Breast epithelium (tissue), 4 donors: Measurements from ENCODE around the gene HSP90B1. TPM values are rescaled to one million over a fixed set of nuclear protein-coding genes. Genes with fewer than 3 reads are reported as not detected.

Experiments used
- DNase-seq, 2 donors: peaks; one replicate each; pipeline ENCODE4 v3.0.0-alpha.2; 2019; ENCODE audit warnings: low spot score in 2 of 2
- H3K27ac ChIP-seq, 2 donors: fragments of 200-600 bp; sonication (generic) in 1 of 2; one replicate each; pipeline ENCODE4 v1.5.1; 2016 to 2019; ENCODE audit warnings: mild to moderate bottlenecking in 1 of 2
- H3K27me3 ChIP-seq, 2 donors: fragments of 200-600 bp; sonication (generic) in 1 of 2; one replicate each; pipeline versions ENCODE4 v1.5.1 to v1.6.0; 2017 to 2019; ENCODE audit warnings: control low read depth in 1 of 2, mild to moderate bottlenecking in 1 of 2
- H3K36me3 ChIP-seq: fragments of 200-600 bp; one replicate; pipeline ENCODE4 v1.5.1; 2019
- H3K4me1 ChIP-seq, 2 donors: fragments of 200-600 bp; sonication (generic); one replicate each; pipeline ENCODE4 v1.5.1; 2016 to 2019; ENCODE audit warnings: control low read depth in 1 of 2
- H3K4me3 ChIP-seq, 3 donors: fragments of 200-600 bp; sonication (generic); 1 replicate in 2 of 3; 2 replicates in 1 of 3; pipeline ENCODE4 v1.5.1; 2016 to 2019; ENCODE audit warnings: mild to moderate bottlenecking in 3 of 3, moderate library complexity in 2 of 3
- H3K9me3 ChIP-seq, 2 donors: fragments of 200-600 bp; sonication (generic) in 1 of 2; one replicate each; pipeline ENCODE4 v1.5.1; 2016 to 2019; ENCODE audit warnings: control low read depth in 1 of 2
- POLR2A ChIP-seq: fragments of 450-650 bp; IDR thresholded peaks from one replicate; pipeline ENCODE4 v1.6.1; 2016; ENCODE audit warnings: antibody characterized with exemption, mild to moderate bottlenecking, moderate library complexity
- POLR2AphosphoS5 ChIP-seq, 3 donors: sonication (generic); formaldehyde crosslinking; IDR thresholded peaks; one replicate each; pipeline ENCODE4 v1.6.1; 2017; ENCODE audit warnings: antibody characterized with exemption in 3 of 3
- intact Hi-C: fragments of 100-400 bp; cut with DNase I; formaldehyde crosslinking; loops from one replicate; pipeline ENCODE4 v1.15.1; 2023; ENCODE audit warnings: low total_unique reads
- total RNA-seq, 3 donors: library from RNA; depleted of rRNA; stranded (reverse); fragments of >200 nt; gene quantifications; one replicate each; pipeline ENCODE4 v1.1.0, GENCODE V29; 2016
- TF ChIP-seq, protein P1 (sequence below), 3 donors: fragments of 450-650 bp; IDR thresholded peaks; one replicate each; pipeline ENCODE4 v1.5.1; 2016 to 2017; ENCODE audit warnings: antibody characterized with exemption in 3 of 3, mild to moderate bottlenecking in 3 of 3, moderate library complexity in 3 of 3

The HSP90B1 gene
- total RNA-seq, 3 donors from 2014 or later: 341 to 456 (median 362) TPM

DNA sequence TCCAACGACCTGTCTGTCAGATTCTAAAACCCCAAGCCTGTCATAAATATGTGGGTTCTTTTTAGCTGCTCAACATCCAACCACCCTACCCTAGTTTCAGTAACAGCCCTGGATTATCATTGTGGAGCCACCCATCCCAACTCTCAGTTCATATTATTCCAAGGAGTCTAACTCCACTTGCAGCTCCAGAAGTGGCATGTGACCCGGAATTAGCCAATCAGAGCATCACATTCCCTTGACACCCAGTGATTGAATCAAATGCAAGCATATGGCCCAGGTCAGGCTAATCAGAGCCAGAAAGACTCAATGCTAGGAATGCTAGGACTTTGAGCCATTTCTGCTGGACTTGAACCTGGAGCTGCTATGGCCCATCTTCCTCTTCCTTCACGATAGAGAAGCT is 17.1 kb upstream of the HSP90B1 start:
- no peaks in the 10 kb centered on the region for H3K27me3 ChIP-seq
- no peak for DNase-seq
- H3K9me3 ChIP-seq: peaks cover 0 to 5% of the 10 kb centered on the region in 2 donors
- intact Hi-C loops: loop anchor here (10.0 kb wide), 1 partner anchor 1998 kb away; no protein-coding TSS in a partner anchor
- no peak overlapping the region for H3K4me3 ChIP-seq
- no peaks in the 10 kb centered on the region for H3K36me3 ChIP-seq
- no peak overlapping the region for H3K27ac ChIP-seq
- TF ChIP-seq POLR2A (no peak), POLR2AphosphoS5 (IDR thresholded peaks at IDR 0.05) (no peak)
- TF ChIP-seq, protein P1, sequence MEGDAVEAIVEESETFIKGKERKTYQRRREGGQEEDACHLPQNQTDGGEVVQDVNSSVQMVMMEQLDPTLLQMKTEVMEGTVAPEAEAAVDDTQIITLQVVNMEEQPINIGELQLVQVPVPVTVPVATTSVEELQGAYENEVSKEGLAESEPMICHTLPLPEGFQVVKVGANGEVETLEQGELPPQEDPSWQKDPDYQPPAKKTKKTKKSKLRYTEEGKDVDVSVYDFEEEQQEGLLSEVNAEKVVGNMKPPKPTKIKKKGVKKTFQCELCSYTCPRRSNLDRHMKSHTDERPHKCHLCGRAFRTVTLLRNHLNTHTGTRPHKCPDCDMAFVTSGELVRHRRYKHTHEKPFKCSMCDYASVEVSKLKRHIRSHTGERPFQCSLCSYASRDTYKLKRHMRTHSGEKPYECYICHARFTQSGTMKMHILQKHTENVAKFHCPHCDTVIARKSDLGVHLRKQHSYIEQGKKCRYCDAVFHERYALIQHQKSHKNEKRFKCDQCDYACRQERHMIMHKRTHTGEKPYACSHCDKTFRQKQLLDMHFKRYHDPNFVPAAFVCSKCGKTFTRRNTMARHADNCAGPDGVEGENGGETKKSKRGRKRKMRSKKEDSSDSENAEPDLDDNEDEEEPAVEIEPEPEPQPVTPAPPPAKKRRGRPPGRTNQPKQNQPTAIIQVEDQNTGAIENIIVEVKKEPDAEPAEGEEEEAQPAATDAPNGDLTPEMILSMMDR (IDR thresholded peaks at IDR 0.05): no peak
- no peaks in the 10 kb centered on the region for H3K4me1 ChIP-seq

DNA sequence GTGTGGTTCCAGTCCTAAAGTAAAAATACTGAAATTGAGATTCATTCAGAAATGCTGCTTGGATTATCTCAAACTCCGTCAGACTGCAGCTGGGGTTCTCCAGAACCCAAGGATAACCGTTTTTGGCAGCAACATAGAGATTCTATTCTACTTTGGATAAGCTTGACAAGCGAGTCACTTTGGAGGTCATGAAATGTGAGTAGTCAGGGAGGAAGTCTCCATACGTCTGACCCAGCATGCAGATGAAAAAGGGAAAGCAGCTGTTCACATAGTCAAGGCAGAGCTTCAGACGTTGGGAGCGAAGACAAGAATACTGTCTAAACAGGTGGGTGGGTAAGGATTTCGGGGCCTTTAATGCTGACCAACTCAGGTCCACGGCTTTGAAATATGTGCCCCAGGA is 14.9 kb upstream of the HSP90B1 start:
- H3K36me3 ChIP-seq: no peaks in the 10 kb centered on the region
- no peak overlapping the region for H3K27ac ChIP-seq
- no peak overlapping the region for H3K4me3 ChIP-seq
- H3K27me3 ChIP-seq: no peaks in the 10 kb centered on the region
- peaks cover 0 to 5% of the 10 kb centered on the region in 2 donors for H3K9me3 ChIP-seq
- no peak for DNase-seq
- TF ChIP-seq POLR2A: no peak
- TF ChIP-seq, protein P1 (IDR thresholded peaks at IDR 0.05): no peak
- no peak for TF ChIP-seq POLR2AphosphoS5 (IDR thresholded peaks at IDR 0.05)
- intact Hi-C loops: loop anchor here (10.0 kb wide), 1 partner anchor 2001 kb away; no protein-coding TSS in a partner anchor
- H3K4me1 ChIP-seq: no peaks in the 10 kb centered on the region

DNA sequence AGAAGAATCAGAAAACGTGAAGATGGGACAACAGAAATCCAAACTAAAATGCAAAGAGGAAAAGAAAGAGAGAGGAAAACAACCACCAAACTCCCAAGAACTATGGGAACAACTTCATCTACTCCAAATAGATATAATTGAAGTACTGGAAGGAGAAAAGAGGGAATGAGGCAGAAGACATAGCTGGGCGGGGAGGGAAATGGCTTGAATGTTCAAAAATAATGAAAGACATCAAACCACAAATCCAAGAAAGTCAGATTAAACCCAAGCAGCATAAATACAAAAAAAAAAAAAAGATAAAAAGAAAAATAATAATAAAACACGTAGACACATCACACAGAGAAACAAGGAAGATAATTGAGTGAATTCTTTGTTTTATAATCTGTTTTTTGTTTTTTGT is 12.3 kb upstream of the HSP90B1 start:
- no peaks in the 10 kb centered on the region for H3K36me3 ChIP-seq
- no peak overlapping the region for H3K4me3 ChIP-seq
- intact Hi-C loops: loop anchor here (10.0 kb wide), 1 partner anchor 2003 kb away; no protein-coding TSS in a partner anchor
- no peak for DNase-seq
- no peak overlapping the region for H3K27ac ChIP-seq
- H3K4me1 ChIP-seq: no peaks in the 10 kb centered on the region
- TF ChIP-seq POLR2AphosphoS5 (IDR thresholded peaks at IDR 0.05) (no peak), POLR2A (no peak)
- TF ChIP-seq, protein P1 (IDR thresholded peaks at IDR 0.05): no peak
- no peaks in the 10 kb centered on the region for H3K27me3 ChIP-seq
- H3K9me3 ChIP-seq: peaks cover 0 to 5% of the 10 kb centered on the region in 2 donors

DNA sequence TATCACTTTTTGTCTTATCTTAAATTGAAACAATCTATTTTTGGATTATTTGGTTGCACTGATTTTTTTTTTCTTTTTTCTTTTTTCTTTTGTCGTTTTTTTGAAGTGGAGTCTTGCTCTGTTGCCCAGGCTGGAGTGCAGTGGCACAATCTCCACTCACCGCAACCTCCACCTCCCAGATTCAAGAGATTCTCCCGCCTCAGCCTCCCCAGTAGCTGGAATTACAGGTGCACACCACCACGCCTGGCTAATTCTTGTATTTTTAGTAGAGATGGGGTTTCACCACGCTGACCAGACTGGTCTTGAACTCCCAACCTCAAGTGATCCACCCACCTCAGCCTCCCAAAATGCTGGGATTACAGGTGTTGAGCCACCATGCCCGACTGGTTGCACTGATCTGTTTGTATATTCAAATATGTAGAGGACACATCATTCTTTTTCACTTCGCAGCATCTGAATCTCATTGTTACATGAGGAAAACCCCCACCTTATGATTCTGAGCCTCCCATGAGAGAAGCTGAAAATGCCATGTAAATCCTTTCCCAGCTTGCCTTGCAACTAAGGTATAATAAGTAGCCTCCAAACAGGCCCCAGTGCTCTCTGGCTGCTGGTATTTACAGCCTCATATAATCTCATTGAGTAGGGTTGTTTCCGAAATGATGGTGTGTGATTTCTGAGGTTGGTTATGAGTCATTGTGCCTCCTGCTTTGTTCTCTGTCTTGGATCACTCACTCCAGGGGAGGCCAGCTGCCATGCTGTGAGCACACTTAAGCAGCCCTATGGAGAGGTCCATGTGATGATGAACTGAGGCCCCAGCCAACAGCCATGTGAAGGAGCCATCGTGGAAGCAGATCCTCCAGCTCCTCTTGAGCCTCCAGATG is 5.2 kb upstream of the HSP90B1 start:
- Histone ChIP-seq H3K4me1 (no peaks in the 10 kb centered on the region), H3K27me3 (no peaks in the 10 kb centered on the region), H3K36me3 (no peaks in the 10 kb centered on the region), H3K4me3 (no peak overlapping the region), H3K9me3 (no peaks in the 10 kb centered on the region), H3K27ac (no peak overlapping the region)
- TF ChIP-seq POLR2AphosphoS5 (IDR thresholded peaks at IDR 0.05) (no peak), POLR2A (no peak)
- TF ChIP-seq, protein P1 (IDR thresholded peaks at IDR 0.05): no peak
- intact Hi-C loops: no loop called here
- no peak for DNase-seq

DNA sequence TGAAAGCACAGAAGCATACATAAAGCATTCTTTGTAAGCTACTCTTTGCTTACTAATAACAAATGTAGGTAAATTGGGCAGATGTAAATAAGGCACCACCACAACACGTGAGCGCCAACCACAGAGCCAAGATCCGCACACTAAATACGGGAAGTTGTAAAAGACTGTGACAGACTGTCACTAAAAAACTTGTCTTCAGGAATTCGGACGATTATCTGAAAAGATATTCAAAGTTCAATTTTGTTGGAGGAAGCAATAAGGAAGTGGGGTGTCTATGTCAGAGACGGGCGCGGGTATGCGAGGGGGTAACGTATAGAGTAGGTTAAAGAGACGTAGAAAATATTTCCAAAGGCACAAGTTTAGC is 1.5 kb upstream of the HSP90B1 start:
- peaks cover 7 to 8% of the 10 kb centered on the region in 2 donors for H3K4me1 ChIP-seq
- TF ChIP-seq, protein P1 (IDR thresholded peaks at IDR 0.05): no peak
- TF ChIP-seq POLR2A: no peak
- DNase-seq: no peak
- H3K36me3 ChIP-seq: no peaks in the 10 kb centered on the region
- no peaks in the 10 kb centered on the region for H3K27me3 ChIP-seq
- H3K4me3 ChIP-seq: peak overlapping the region; percentile 72 to 87 (median 75)
- no peaks in the 10 kb centered on the region for H3K9me3 ChIP-seq
- intact Hi-C loops: no loop called here
- H3K27ac ChIP-seq: peak overlapping the region; percentile 95 to 96
